Activated T-helper 1 cell treated with anti-CD3 and anti-CD28 coated beads, Interleukin-2, amount 50 U/mL, for 16 hours (primary cell): ENCODE data around the gene DYNLL2.
A peak's percentile ranks its signal among the peaks of the same experiment; 100 is the strongest.
"Not testable (repeated sequence)": the region's sequence is repeated elsewhere in the genome, so short reads cannot be mapped to it uniquely, and the experiment has no call there.

ENCODE experiments used
- DNase-seq, 2 donors: peaks; one replicate each; pipeline ENCODE4 v3.0.0-alpha.2; 2020; ENCODE audit warnings: low read depth in 1 of 2, low spot score in 1 of 2

The DYNLL2 gene

GRCh38 chr17:58082870-58083490, at the start of gene DYNLL2:
DYNLL2 (plus strand) TSS chr17:58083419; CDS start chr17:58087091, 3,672 bp downstream.
- DNase-seq: peak; percentile 77 to 87

GRCh38 chr17:58039975-58040374, 43.2 kb upstream of the DYNLL2 start:
- no peak for DNase-seq

GRCh38 chr17:58040386-58040785, 42.8 kb upstream of the DYNLL2 start:
- DNase-seq: no peak

GRCh38 chr17:58041161-58041560, 42.1 kb upstream of the DYNLL2 start:
- no peak for DNase-seq

GRCh38 chr17:58043221-58044181, 39.7 kb upstream of the DYNLL2 start:
- DNase-seq: no peak

GRCh38 chr17:58044256-58044655, 39.0 kb upstream of the DYNLL2 start:
- not testable (repeated sequence) for DNase-seq

GRCh38 chr17:58046239-58047094, 36.8 kb upstream of the DYNLL2 start:
- no peak for DNase-seq

- DNase-seq: no peak
Observed at GRCh38 chr17:58047376-58048150, 35.7 kb upstream of the DYNLL2 start.

GRCh38 chr17:58049533-58049932, 33.7 kb upstream of the DYNLL2 start:
- DNase-seq: no peak

GRCh38 chr17:58050966-58051365, 32.3 kb upstream of the DYNLL2 start:
- DNase-seq: no peak

- DNase-seq: no peak
Observed at GRCh38 chr17:58051468-58051867, 31.8 kb upstream of the DYNLL2 start.

- no peak for DNase-seq
Observed at GRCh38 chr17:58052407-58052806, 30.8 kb upstream of the DYNLL2 start.

GRCh38 chr17:58052945-58053715, 30.1 kb upstream of the DYNLL2 start:
- peak in 1 of 2 donors; percentile 1 for DNase-seq

GRCh38 chr17:58054641-58055040, 28.6 kb upstream of the DYNLL2 start:
- DNase-seq: no peak

- no peak for DNase-seq
Observed at GRCh38 chr17:58056476-58056875, 26.7 kb upstream of the DYNLL2 start.

- DNase-seq: no peak
Observed at GRCh38 chr17:58059141-58059540, 24.1 kb upstream of the DYNLL2 start.

- DNase-seq: no peak
Observed at GRCh38 chr17:58060596-58061191, 22.5 kb upstream of the DYNLL2 start.

- DNase-seq: no peak
Observed at GRCh38 chr17:58061672-58062071, 21.5 kb upstream of the DYNLL2 start.

- DNase-seq: no peak
Observed at GRCh38 chr17:58065238-58065637, 18.0 kb upstream of the DYNLL2 start.
